ENCODE results near the gene FAM222A.

FAM222A gene

DNA sequence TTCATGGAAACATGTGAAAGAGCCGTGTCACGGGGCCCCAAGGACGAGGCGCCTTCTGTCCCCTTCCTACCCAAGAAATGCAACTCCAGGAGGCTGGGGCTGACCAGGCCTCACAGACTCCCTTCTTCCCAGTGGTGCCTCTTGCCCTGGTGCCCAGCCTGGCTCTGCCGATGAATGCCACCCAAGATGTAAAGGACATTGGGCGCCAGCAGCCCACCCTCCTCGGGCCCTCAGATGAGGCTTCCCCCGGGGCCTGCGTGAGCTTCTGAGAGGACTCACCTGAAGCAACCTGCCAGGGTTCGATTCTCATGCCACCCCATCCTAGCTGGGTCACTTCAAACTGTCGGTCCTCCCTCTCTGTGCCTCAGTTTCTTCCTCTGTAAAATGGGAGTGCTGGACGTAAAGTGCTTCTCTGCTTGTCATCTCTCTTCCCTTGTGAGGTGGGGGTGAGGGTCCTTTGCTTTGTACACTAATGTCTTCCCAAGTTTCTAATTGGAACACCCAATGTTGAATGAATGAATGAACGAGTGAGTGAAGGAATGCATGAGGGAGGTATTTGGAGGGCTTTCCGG is 10.8 kb downstream of the FAM222A start:
- peaks cover 7% of the 10 kb centered on the region for H3K4me1 Mint-ChIP-seq
- no peak overlapping the region for H3K27ac Mint-ChIP-seq

GRCh38 chr12:109725321-109726105 is 11.9 kb downstream of the FAM222A start:
- H3K4me1 Mint-ChIP-seq: peaks cover 7% of the 10 kb centered on the region
- H3K36me3 Mint-ChIP-seq: no peaks in the 10 kb centered on the region

More for the DNA sequence above, 10.8 kb downstream of the FAM222A start:
- no peak for ATAC-seq
- Mint-ChIP-seq H3K9me3 (no peaks in the 10 kb centered on the region), H3K36me3 (no peaks in the 10 kb centered on the region), H3K4me3 (no peak overlapping the region), H3K27me3 (peaks cover 6% of the 10 kb centered on the region)

DNA sequence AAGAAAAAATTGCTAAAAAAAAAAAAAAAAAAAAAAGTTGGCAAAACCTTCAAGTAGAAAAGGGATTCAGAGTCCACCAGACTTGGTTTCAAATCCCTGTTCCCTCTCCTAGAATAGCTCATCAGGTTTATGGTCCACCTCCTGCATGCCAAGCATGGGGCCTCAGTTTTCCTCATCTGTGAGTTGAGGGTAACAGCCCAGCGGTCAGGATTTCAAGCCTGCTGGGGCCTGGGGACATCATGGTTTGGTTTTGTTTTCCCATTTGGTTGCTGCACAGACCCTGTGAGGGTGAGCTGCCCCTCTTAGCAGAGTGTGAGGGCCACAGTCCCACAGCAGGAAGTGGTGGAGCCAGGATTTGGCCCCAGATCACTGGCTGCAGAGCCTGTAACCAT is 12.5 kb downstream of the FAM222A start:
- Mint-ChIP-seq H3K27ac (no peak overlapping the region), H3K4me1 (peaks cover 7% of the 10 kb centered on the region), H3K4me3 (no peak overlapping the region), H3K27me3 (no peaks in the 10 kb centered on the region), H3K36me3 (no peaks in the 10 kb centered on the region), H3K9me3 (no peaks in the 10 kb centered on the region)
- no peak for ATAC-seq

More at GRCh38 chr12:109725321-109726105, 11.9 kb downstream of the FAM222A start:
- no peak for ATAC-seq
- no peak overlapping the region for H3K27ac Mint-ChIP-seq
- no peak overlapping the region for H3K4me3 Mint-ChIP-seq
- H3K27me3 Mint-ChIP-seq: no peaks in the 10 kb centered on the region
- H3K9me3 Mint-ChIP-seq: no peaks in the 10 kb centered on the region

- Mint-ChIP-seq H3K27ac (no peak overlapping the region), H3K36me3 (no peaks in the 10 kb centered on the region), H3K4me3 (no peak overlapping the region), H3K27me3 (no peaks in the 10 kb centered on the region), H3K4me1 (peaks cover 7% of the 10 kb centered on the region), H3K9me3 (no peaks in the 10 kb centered on the region)
- ATAC-seq: no peak
Measured at GRCh38 chr12:109726511-109727038, 12.9 kb downstream of the FAM222A start.

DNA sequence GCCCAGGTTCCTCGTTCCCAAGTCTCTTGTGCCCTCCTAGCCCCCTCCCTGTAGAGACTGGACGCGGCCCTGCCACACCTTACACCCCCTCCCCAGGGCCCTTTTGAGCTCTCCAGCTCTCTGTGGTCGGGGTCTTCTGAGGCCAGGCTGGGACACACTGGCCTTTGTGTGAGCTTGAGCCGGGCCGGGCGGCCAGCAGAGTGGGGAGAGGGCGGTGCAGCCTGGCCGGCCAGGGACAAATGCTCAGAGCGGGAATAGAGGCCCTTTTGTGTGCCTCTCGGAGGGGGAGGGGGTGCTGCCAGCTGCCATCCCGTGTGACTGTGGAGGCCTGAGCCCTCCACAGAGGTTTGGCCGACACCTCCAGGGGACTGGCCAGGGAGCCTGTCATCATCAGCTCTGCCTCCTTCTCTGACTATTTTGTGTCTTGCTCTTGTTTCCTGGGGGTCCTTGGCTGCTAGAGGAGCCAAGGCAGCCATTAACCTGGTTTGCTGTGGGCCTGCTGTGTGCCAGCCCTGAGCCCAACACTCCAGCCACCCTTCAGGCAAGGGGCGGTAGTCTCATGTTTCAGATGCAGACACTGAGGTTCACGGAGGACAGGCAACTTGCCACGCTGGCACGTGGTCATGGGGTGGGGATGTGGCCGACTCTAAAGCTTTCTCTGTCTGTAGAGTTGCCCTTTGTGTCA is 13.6 kb downstream of the FAM222A start:
- no peak for ATAC-seq
- H3K36me3 Mint-ChIP-seq: no peaks in the 10 kb centered on the region
- no peak overlapping the region for H3K27ac Mint-ChIP-seq
- H3K4me3 Mint-ChIP-seq: no peak overlapping the region
- no peaks in the 10 kb centered on the region for H3K27me3 Mint-ChIP-seq
- no peaks in the 10 kb centered on the region for H3K9me3 Mint-ChIP-seq
- peaks cover 7% of the 10 kb centered on the region for H3K4me1 Mint-ChIP-seq

- ATAC-seq: peak; percentile 31
- Mint-ChIP-seq H3K27me3 (peaks cover 6% of the 10 kb centered on the region), H3K4me1 (peaks cover 7% of the 10 kb centered on the region), H3K9me3 (no peaks in the 10 kb centered on the region), H3K27ac (no peak overlapping the region), H3K4me3 (no peak overlapping the region), H3K36me3 (no peaks in the 10 kb centered on the region)
Measured at GRCh38 chr12:109727746-109728726, 14.4 kb downstream of the FAM222A start.

DNA sequence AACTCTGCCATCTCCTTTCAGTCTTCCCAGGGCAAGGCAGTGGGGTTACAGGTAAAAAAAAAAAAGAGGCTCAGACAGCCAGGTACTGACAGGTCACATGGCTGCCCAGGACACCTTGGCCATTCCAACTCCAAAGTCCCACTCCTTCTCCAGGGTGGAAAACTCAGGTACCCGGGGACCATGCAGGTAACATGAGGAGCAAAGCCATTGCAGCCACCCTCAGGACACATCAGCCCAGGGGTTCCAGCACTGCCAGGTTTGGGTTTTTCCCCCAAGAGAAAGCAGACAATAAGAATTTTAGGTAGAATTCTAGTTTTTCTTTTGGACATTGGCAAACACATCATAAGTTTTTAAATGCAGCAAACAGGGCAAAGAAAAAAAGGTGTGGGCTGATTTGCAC is 15.3 kb downstream of the FAM222A start:
- Mint-ChIP-seq H3K27ac (no peak overlapping the region), H3K4me1 (peaks cover 7% of the 10 kb centered on the region), H3K36me3 (no peaks in the 10 kb centered on the region), H3K4me3 (no peak overlapping the region), H3K9me3 (no peaks in the 10 kb centered on the region), H3K27me3 (peaks cover 15% of the 10 kb centered on the region)
- ATAC-seq: no peak

DNA sequence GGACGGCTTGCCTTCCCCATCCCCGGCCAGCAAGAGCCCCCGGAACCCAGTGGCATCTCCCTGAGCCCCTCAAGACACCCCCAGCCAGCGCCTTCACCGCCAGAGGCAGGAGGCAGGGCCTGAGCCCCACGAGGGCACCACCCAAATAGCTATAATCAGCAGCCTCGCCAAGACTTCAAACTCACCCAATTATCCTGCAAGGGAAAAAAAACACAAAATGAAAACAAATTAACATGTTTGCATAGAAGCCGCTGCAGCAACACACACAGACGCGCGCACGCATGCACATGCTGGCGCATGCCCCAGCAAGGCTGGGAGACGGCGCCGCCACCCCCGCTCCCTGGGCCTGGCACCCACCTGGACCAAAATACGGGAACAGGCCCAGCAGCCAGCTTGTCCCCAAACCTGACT is 15.8 kb downstream of the FAM222A start:
- H3K4me3 Mint-ChIP-seq: no peak overlapping the region
- no peaks in the 10 kb centered on the region for H3K9me3 Mint-ChIP-seq
- peaks cover 20% of the 10 kb centered on the region for H3K27me3 Mint-ChIP-seq
- no peak overlapping the region for H3K27ac Mint-ChIP-seq
- H3K36me3 Mint-ChIP-seq: no peaks in the 10 kb centered on the region
- no peak for ATAC-seq
- peaks cover 7% of the 10 kb centered on the region for H3K4me1 Mint-ChIP-seq

GRCh38 chr12:109729801-109730200 is 16.2 kb downstream of the FAM222A start:
- peaks cover 24% of the 10 kb centered on the region for H3K27me3 Mint-ChIP-seq
- no peak overlapping the region for H3K27ac Mint-ChIP-seq
- no peaks in the 10 kb centered on the region for H3K9me3 Mint-ChIP-seq
- H3K4me1 Mint-ChIP-seq: peaks cover 7% of the 10 kb centered on the region
- ATAC-seq: no peak
- H3K4me3 Mint-ChIP-seq: no peak overlapping the region
- H3K36me3 Mint-ChIP-seq: no peaks in the 10 kb centered on the region

GRCh38 chr12:109730306-109731145 is 16.9 kb downstream of the FAM222A start:
- Mint-ChIP-seq H3K9me3 (no peaks in the 10 kb centered on the region), H3K27me3 (peaks cover 31% of the 10 kb centered on the region), H3K27ac (no peak overlapping the region), H3K4me3 (no peak overlapping the region), H3K4me1 (peaks cover 7% of the 10 kb centered on the region), H3K36me3 (no peaks in the 10 kb centered on the region)
- ATAC-seq: no peak

DNA sequence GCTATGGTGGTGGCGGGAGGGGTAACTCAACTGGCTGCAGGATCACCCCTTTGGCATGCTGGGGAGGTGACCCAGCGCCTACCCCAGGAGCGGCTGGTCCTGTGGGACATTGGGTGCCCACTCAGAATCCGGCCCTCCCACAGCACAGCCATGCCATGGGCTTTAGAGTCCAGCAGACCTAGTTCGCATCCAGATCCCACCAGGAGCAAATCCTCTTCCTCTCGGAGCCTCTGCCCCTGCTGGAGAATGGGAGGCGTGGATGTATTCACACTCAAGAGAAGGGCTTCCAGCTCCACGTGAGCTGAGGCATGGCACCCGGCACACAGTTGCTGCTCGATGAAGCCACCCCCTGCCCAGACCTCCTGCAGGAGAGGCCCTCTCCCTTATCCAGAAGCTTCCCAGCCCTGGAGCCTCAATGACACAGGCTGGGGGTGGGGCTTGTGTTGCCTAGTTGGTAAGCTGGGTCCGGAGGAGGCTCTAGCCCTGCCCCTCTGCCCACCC is 17.7 kb downstream of the FAM222A start:
- Mint-ChIP-seq H3K27me3 (peaks cover 39% of the 10 kb centered on the region), H3K4me1 (peaks cover 7% of the 10 kb centered on the region), H3K36me3 (no peaks in the 10 kb centered on the region), H3K27ac (no peak overlapping the region), H3K4me3 (no peak overlapping the region), H3K9me3 (no peaks in the 10 kb centered on the region)
- ATAC-seq: no peak

DNA sequence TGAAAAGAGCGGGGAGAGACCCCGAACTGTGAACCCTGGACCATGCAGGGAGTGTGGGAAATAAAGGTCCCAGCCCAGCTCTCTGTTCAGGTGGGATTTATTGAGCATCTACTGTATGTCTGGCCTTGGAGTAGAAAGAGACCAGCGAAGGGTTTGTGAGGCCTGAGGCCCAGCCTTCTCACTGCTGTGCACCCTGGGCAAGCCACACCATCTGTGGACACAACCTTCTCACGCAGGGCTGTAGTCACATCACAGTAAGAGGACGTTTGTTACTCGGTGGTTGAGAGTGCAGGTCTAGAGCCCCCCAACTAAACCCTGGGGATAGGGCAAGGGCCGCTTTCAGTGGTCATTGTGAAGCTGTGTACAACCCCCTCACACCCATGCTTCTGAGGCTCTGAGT is 18.2 kb downstream of the FAM222A start:
- no peak for ATAC-seq
- Mint-ChIP-seq H3K4me3 (no peak overlapping the region), H3K27me3 (peaks cover 42% of the 10 kb centered on the region), H3K9me3 (no peaks in the 10 kb centered on the region), H3K4me1 (peaks cover 7% of the 10 kb centered on the region), H3K36me3 (no peaks in the 10 kb centered on the region), H3K27ac (no peak overlapping the region)

- no peak overlapping the region for H3K27ac Mint-ChIP-seq
- H3K27me3 Mint-ChIP-seq: peaks cover 42% of the 10 kb centered on the region
- H3K36me3 Mint-ChIP-seq: no peaks in the 10 kb centered on the region
- peaks cover 5% of the 10 kb centered on the region for H3K4me1 Mint-ChIP-seq
- no peak for ATAC-seq
- H3K9me3 Mint-ChIP-seq: no peaks in the 10 kb centered on the region
- no peak overlapping the region for H3K4me3 Mint-ChIP-seq
Measured at GRCh38 chr12:109732321-109733305, 19.0 kb downstream of the FAM222A start.

Measured in stimulated activated memory B cell treated with anti-CD40 and anti-IgM and Interleukin-4, amounts not matched to agents 10 μg/mL and 1 μg/mL and 100 μg/mL, for 72 hours (primary cell).